ENCODE results near the gene TRIM5.

The TRIM5 gene

DNA sequence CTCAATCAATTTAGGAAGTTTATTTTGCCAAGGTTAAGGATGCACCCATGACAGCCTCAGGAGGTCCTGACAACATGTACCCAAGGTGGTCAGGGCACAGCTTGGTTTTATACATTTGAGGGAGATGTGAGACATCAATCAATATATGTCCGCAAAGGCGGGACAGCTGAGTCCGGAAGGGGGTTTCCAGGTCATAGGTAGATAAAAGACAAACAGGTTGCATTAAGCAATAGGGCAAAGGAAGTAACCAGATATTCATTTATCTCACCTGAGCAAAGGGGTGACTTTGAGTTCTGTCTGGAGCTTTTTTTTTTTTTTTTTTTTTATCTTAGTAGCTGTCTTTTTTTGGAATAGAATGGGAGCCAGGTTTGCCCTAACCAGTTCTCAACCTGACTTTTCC lies 62.1 kb downstream of the TRIM5 start:
- DNase-seq = no peak

DNA sequence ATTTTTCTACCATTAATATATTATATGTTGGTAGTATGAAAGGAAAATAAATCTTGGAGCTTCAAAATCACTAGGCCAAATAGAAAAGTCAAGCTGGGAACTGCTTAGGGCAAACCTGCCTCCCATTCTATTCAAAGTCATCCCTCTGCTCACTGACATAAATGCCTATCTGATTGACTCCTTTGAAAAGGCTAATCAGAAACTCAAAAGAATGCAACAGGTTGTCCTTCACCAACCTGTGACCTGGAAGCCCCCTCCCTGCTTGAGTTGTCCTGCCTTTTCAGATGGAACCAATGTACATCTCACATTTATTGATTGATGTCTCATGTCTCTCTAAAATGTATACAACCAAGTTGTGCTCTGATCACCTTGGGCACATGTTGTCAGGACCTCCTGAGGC lies 63.3 kb downstream of the TRIM5 start:
- no peak for DNase-seq

DNA sequence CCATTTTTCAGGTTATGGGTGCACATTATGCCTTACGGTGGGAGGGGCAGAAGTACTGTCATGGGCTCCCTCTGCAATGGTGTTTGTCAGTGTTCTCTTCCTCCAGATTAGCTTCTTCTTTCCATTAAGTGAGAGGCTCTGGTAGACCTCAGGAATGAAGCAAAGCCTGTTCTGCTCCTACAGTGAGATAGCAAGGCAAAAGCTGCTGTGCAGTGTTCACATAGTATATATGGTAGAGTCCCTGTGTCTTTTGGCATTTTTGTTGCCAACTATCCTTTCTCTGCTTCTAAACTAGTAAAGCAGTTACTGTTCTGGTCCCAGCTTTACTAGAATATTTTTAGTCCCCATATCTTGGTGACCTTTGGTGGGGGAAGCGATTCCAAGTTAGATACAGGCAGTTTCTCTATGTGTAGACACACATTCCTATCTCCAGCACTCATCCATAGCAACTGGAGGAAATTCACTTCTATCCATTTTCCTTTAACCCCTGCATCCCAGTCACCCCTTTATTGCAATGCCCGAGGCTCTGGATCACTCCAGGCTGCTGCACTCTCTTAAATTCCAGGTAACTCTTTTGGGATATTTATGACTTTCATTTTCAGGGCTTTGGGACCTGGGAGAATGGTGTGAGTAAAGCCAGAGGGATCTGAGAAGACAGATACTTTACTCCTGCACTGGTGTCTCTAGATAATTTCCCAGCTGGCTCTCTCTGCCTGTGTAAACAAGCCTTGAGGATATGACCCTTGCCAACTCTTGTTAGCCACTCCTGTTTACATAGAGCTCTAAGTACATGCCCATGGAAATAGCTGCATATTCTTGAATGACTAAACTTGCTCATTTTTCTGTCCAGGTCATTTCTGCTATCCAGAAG lies 64.0 kb downstream of the TRIM5 start:
- no peak for DNase-seq

DNA sequence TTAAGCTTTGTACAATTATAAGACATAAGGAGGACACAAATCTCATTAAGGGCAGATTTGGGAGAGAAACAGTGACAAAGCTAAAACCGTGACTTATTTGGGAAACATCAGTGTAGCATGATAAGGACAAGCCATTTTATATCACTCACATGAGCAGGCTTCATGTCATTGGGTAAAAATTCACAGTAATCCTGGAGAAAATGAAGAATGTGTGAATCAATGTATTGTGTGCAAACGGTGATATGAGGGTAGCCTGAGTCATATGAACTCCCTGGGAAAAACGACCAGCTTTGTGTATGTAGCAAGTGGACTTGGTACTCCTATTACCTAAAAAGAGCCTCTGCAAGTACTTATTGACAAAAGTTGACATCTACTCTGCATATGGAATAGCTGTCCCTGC lies 66.1 kb downstream of the TRIM5 start:
- DNase-seq = no peak
